ENCODE measurements around the gene PTGDR.

Gene PTGDR

DNA sequence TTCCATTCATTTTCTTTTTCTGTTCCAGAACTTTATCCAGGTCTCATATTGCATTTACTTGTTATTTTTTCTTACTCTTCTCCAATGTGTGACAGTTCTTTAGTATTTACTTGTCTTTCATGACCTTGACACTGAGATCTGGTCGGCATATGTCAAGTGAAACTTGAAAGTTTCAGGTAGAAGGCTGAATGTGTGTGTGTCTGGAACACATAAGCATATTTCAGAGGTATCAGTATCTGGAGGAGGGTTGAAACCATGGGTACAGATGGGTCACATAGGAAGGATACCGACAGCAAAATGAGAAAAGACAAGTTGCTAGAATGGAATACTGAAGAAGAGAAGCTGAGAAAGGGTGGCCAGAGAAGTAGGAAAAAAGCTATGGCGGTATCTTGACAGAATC lies 22.5 kb upstream of the PTGDR start:
- TF ChIP-seq, protein P1, sequence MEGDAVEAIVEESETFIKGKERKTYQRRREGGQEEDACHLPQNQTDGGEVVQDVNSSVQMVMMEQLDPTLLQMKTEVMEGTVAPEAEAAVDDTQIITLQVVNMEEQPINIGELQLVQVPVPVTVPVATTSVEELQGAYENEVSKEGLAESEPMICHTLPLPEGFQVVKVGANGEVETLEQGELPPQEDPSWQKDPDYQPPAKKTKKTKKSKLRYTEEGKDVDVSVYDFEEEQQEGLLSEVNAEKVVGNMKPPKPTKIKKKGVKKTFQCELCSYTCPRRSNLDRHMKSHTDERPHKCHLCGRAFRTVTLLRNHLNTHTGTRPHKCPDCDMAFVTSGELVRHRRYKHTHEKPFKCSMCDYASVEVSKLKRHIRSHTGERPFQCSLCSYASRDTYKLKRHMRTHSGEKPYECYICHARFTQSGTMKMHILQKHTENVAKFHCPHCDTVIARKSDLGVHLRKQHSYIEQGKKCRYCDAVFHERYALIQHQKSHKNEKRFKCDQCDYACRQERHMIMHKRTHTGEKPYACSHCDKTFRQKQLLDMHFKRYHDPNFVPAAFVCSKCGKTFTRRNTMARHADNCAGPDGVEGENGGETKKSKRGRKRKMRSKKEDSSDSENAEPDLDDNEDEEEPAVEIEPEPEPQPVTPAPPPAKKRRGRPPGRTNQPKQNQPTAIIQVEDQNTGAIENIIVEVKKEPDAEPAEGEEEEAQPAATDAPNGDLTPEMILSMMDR (IDR thresholded peaks at IDR 0.05; ENCODE audit: low read depth, low read length) = no peak
- in situ Hi-C loops (cut with HindIII; ENCODE audit: low sequenced_read_pairs) = no loop called here
- no peak overlapping the region for H3K4me3 ChIP-seq (ENCODE audit: low read depth, low read length)
- no peak for DNase-seq (ENCODE audit: low read depth, low spot score)

GRCh38 chr14:52248057-52248456 lies 19.4 kb upstream of the PTGDR start:
- in situ Hi-C loops (cut with HindIII; ENCODE audit: low sequenced_read_pairs) = no loop called here
- no peak for DNase-seq (ENCODE audit: low read depth, low spot score)
- no peak overlapping the region for H3K4me3 ChIP-seq (ENCODE audit: low read depth, low read length)
- TF ChIP-seq, protein P1 (IDR thresholded peaks at IDR 0.05; ENCODE audit: low read depth, low read length) = no peak

DNA sequence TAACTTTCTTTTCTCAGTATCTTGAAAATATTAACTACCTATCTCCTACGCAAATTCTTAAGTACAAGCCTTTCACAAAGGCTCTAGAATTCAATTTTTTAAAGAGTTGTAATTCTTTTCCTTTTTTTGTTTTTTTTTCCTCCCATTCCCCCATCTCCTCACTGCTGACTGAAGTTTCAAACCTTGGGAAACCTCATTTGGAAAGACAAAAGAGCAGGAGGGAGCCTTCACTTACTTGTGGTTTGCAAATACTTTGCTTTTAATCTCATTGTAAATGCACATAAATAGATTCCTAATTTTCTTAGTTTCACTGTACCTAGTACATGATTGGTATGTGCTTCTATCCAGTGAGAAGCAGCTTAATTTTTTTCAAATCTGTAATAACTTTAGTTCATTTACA lies 15.8 kb upstream of the PTGDR start:
- in situ Hi-C loops (cut with HindIII; ENCODE audit: low sequenced_read_pairs) = no loop called here
- TF ChIP-seq, protein P1 (IDR thresholded peaks at IDR 0.05; ENCODE audit: low read depth, low read length) = no peak
- no peak for DNase-seq (ENCODE audit: low read depth, low spot score)
- H3K4me3 ChIP-seq (ENCODE audit: low read depth, low read length) = no peak overlapping the region

DNA sequence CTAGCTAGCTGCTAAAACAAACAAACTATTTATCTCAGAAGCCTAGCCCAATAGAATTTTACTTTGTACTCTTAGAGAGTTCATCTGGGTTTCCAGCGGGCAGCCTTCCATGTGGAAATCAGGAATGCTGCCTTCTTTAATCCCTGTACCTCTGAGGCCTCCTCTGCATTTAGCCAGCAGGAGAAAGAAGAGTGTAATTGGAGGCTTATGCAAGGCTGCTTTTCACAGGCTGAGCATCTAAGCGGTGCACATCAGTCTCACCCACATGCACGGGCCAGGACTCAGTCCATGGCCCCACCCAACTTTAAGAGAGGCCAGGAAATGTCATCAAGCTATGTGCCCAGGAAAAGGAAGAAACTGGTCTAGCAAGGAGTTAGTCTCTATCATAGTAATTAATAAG lies 14.0 kb upstream of the PTGDR start:
- DNase-seq (ENCODE audit: low read depth, low spot score) = no peak
- no peak overlapping the region for H3K4me3 ChIP-seq (ENCODE audit: low read depth, low read length)
- TF ChIP-seq, protein P1 (IDR thresholded peaks at IDR 0.05; ENCODE audit: low read depth, low read length) = no peak
- in situ Hi-C loops (cut with HindIII; ENCODE audit: low sequenced_read_pairs) = no loop called here

DNA sequence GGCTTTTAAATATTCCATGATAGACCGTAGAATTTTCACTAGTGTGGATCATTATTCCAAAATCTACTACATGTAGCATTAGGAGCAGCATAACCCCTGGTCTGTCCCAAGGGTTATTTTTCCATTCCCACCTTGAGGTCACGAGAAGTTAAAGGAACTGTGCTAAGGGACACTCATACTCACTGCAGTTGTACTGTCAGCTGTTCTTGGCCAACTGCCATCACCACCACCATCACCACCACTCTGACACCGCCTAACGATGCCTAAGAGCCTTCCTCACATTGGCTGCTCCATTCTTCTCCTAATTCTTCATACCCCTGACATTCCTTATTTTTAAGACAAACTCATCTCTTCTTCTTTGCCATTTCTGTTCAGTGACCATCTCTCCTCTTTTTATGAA lies 13.4 kb upstream of the PTGDR start:
- DNase-seq (ENCODE audit: low read depth, low spot score) = no peak
- in situ Hi-C loops (cut with HindIII; ENCODE audit: low sequenced_read_pairs) = no loop called here
- TF ChIP-seq, protein P1 (IDR thresholded peaks at IDR 0.05; ENCODE audit: low read depth, low read length) = no peak
- H3K4me3 ChIP-seq (ENCODE audit: low read depth, low read length) = no peak overlapping the region

DNA sequence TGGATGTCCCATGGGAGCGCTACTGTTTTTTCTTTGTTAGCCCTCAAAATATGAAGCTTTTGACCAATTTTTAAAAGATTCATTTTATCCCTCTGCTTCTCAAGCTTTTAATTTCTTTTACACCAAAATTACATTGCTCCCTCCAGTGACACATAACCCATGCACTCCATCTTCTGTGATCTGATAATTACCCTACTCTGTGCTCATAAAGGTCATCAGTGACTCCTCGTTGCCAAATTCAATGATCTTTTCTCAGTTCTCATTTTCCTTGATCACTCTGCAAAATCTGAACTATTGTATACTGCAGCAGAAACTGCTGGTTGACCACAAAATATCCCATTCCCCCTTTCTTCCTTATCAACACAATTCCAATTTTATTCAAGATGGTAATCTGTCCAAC lies 8.7 kb upstream of the PTGDR start:
- TF ChIP-seq, protein P1 (IDR thresholded peaks at IDR 0.05; ENCODE audit: low read depth, low read length) = no peak
- H3K4me3 ChIP-seq (ENCODE audit: low read depth, low read length) = no peak overlapping the region

GRCh38 chr14:52259434-52259833 lies 8.1 kb upstream of the PTGDR start:
- in situ Hi-C loops (cut with HindIII; ENCODE audit: low sequenced_read_pairs) = no loop called here
- TF ChIP-seq, protein P1 (IDR thresholded peaks at IDR 0.05; ENCODE audit: low read depth, low read length) = no peak
- no peak overlapping the region for H3K4me3 ChIP-seq (ENCODE audit: low read depth, low read length)
- no peak for DNase-seq (ENCODE audit: low read depth, low spot score)

More for the DNA sequence above, 8.7 kb upstream of the PTGDR start:
- DNase-seq (ENCODE audit: low read depth, low spot score) = no peak
- in situ Hi-C loops (cut with HindIII; ENCODE audit: low sequenced_read_pairs) = no loop called here

Measured in astrocyte of the spinal cord (primary cell).